ENCODE data around the gene ITGB6.

Gene ITGB6

GRCh38 chr2:160105366-160105765, 94.7 kb downstream of the ITGB6 start:
- H3K4me3 ChIP-seq (ENCODE audit: control insufficient read depth, low read depth, low read length): no peak overlapping the region
- no peak for TF ChIP-seq CTCF (conservative IDR thresholded peaks at IDR 0.05; ENCODE audit: control insufficient read depth, insufficient read depth, low read depth, low read length)
- no peak for DNase-seq (ENCODE audit: low read depth)

- DNase-seq (ENCODE audit: low read depth): no peak
- no peak for TF ChIP-seq CTCF (conservative IDR thresholded peaks at IDR 0.05; ENCODE audit: control insufficient read depth, insufficient read depth, low read depth, low read length)
- H3K4me3 ChIP-seq (ENCODE audit: control insufficient read depth, low read depth, low read length): no peak overlapping the region
Measured at GRCh38 chr2:160104115-160104514, 96.0 kb downstream of the ITGB6 start.

DNA sequence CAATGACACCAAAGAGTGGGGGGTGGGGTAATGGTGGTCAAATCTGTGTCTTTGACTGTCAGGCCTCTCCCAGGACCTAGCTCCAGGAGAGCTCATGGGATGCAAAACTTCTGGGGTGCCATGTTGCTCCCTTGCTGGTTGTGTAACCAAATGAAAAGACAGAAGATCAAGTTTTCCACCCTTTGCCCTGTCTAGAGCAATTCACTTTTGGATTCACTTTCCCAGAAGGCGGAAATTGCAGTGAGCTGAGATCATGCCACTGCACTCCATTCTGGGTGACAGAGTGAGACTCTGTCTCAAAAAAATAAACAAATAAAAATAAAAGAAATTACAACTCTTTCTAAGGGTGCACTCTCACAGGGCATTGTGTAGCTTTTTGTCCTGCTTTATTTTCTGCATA, 102.7 kb downstream of the ITGB6 start:
- no peak for DNase-seq (ENCODE audit: low read depth)
- no peak for TF ChIP-seq CTCF (conservative IDR thresholded peaks at IDR 0.05; ENCODE audit: control insufficient read depth, insufficient read depth, low read depth, low read length)
- H3K4me3 ChIP-seq (ENCODE audit: control insufficient read depth, low read depth, low read length): no peak overlapping the region

GRCh38 chr2:160096409-160096808, 103.7 kb downstream of the ITGB6 start:
- no peak for DNase-seq (ENCODE audit: low read depth)
- TF ChIP-seq CTCF (conservative IDR thresholded peaks at IDR 0.05; ENCODE audit: control insufficient read depth, insufficient read depth, low read depth, low read length): no peak
- H3K4me3 ChIP-seq (ENCODE audit: control insufficient read depth, low read depth, low read length): no peak overlapping the region

DNA sequence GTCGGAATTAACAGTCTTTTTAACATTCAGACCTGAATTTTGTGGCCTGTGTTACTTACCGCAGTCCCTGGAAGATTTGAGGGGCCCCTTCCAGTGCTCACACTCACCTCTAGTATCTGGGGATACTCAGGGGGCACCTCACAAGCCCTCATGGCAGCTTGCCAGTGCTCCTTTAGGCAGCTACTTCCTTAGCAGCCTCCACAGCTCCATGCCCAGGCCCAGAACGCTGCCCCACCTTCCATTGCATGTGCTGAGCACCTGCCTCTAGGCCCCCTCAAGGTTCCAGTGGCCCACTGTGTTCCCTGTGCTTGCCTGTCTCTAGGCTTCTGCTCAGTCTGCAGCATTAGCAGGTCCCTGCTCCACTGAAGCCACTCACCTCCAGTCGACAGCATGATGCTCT, 107.6 kb downstream of the ITGB6 start:
- DNase-seq (ENCODE audit: low read depth): no peak
- TF ChIP-seq CTCF (conservative IDR thresholded peaks at IDR 0.05; ENCODE audit: control insufficient read depth, insufficient read depth, low read depth, low read length): no peak
- no peak overlapping the region for H3K4me3 ChIP-seq (ENCODE audit: control insufficient read depth, low read depth, low read length)

DNA sequence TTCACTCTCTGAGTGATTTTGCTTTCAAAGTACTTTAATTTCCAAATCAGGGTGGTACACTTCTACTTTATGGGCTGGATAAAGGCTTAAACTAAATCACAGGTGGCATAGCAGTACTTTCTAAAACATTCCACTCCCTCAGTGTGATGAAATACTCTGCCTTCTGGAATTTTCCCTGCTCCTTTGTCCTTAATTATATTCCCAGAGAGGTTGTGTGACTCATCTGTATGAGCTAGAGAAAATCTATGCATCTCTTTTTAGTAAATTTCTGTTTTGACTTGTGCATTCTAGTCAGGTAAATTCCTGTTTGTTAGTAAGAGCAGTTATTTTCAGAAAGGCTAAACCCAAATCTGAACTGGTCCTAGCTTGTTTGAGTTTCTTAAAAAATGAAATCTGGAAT, 108.7 kb downstream of the ITGB6 start:
- DNase-seq (ENCODE audit: low read depth): peak; percentile 66
- H3K4me3 ChIP-seq (ENCODE audit: control insufficient read depth, low read depth, low read length): no peak overlapping the region
- no peak for TF ChIP-seq CTCF (conservative IDR thresholded peaks at IDR 0.05; ENCODE audit: control insufficient read depth, insufficient read depth, low read depth, low read length)

Data from fibroblast of mammary gland (primary cell).